B cell (primary cell): ENCODE data around the gene SDCCAG8. TPM values are rescaled to one million over a fixed set of nuclear protein-coding genes. Genes with fewer than 3 reads are reported as not detected.

Experiments
- ATAC-seq: fragments of 200-7000 bp; cut with Tn5 transposase; one replicate; pipeline ENCODE4 v1.10.0; 2021; ENCODE audit warnings: low read depth, mild to moderate bottlenecking, moderate number of reproducible peaks, moderate library complexity
- CTCF ChIA-PET: fragments of 350-600 bp; sonication (Branson Sonifier 250); formaldehyde crosslinking; loops from one replicate; lab custom pipeline; 2021; ENCODE audit warnings: antibody characterized with exemption, inconsistent platforms; lab: Charles Lee
- POLR2A ChIA-PET: fragments of 350-600 bp; sonication (Branson Sonifier 250); formaldehyde crosslinking; loops from one replicate; lab custom pipeline; 2021; ENCODE audit warnings: antibody characterized with exemption; lab: Charles Lee
- DNase-seq: peaks from one replicate; pipeline ENCODE4 v3.0.0; 2013
- H2AFZ ChIP-seq: 2 replicates; pipeline ENCODE4 v1.6.1; 2012; ENCODE audit warnings: mild to moderate bottlenecking, low read depth, low read length; ENCODE audit not compliant: insufficient read depth, poor library complexity, severe bottlenecking
- H3K27ac ChIP-seq, 2 donors: 1 replicate in 1 of 2; 2 replicates in 1 of 2; pipeline ENCODE4 v1.5.1; 2012 to 2013; ENCODE audit warnings: low read length in 2 of 2, mild to moderate bottlenecking in 2 of 2, moderate library complexity in 1 of 2
- H3K27me3 ChIP-seq, 4 experiments: fragments of 200-600 bp in 1 of 4; sonication (generic) in 1 of 4; replicated peaks in 1 of 4; 1 replicate in 2 of 4; 2 replicates in 2 of 4; pipeline versions ENCODE4 v1.6.1 to v1.7.0; 2013 to 2016; ENCODE audit warnings: low read length in 3 of 4, mild to moderate bottlenecking in 2 of 4, mixed read lengths in 1 of 4, moderate library complexity in 1 of 4; ENCODE audit not compliant: insufficient read depth in 4 of 4, control insufficient read depth in 3 of 4; ENCODE audit errors: control extremely low read depth in 1 of 4
- H3K36me3 ChIP-seq, 2 experiments: replicated peaks in 1 of 2; 1 replicate in 1 of 2; 2 replicates in 1 of 2; pipeline versions ENCODE4 v1.6.1 to v1.7.1; 2013; ENCODE audit warnings: low read length in 1 of 2; ENCODE audit not compliant: insufficient read depth in 2 of 2, control insufficient read depth in 1 of 2; ENCODE audit errors: control extremely low read depth in 1 of 2, extremely low read depth in 1 of 2
- H3K4me1 ChIP-seq, 2 donors: fragments of 200-600 bp in 1 of 2; sonication (generic) in 1 of 2; 1 replicate in 1 of 2; 2 replicates in 1 of 2; pipeline versions ENCODE4 v1.5.1 to v1.6.1; 2013 to 2017; ENCODE audit warnings: low read length in 2 of 2; ENCODE audit not compliant: control insufficient read depth in 2 of 2, insufficient read depth in 2 of 2
- H3K4me2 ChIP-seq: replicated peaks from 2 replicates; pipeline ENCODE3; 2012; ENCODE audit warnings: mild to moderate bottlenecking, low read depth, low read length; ENCODE audit not compliant: poor library complexity, severe bottlenecking
- H3K4me3 ChIP-seq, 5 experiments: fragments of 200-600 bp in 1 of 5; sonication (generic) in 1 of 5; 1 replicate in 3 of 5; 2 replicates in 2 of 5; pipeline versions ENCODE4 v1.5.1 to v1.7.0; 2011 to 2016; ENCODE audit warnings: low read length in 4 of 5, mild to moderate bottlenecking in 4 of 5, low read depth in 2 of 5, control low read depth in 1 of 5, moderate library complexity in 1 of 5; ENCODE audit not compliant: insufficient read depth in 1 of 5; ENCODE audit errors: control extremely low read depth in 1 of 5, extremely low read depth in 1 of 5
- H3K79me2 ChIP-seq: fragments of 200-600 bp; sonication (generic); one replicate; pipeline ENCODE4 v1.6.0; 2016; ENCODE audit warnings: low read length; ENCODE audit not compliant: control insufficient read depth, insufficient read depth
- H3K9ac ChIP-seq: fragments of 200-600 bp; sonication (generic); 2 replicates; pipeline ENCODE4 v1.6.1; 2017; ENCODE audit warnings: mild to moderate bottlenecking, low read length, moderate library complexity
- H3K9me3 ChIP-seq, 3 donors: one replicate each; pipeline versions ENCODE4 v1.6.1 to v1.7.1; 2013; ENCODE audit warnings: low read length in 2 of 3; ENCODE audit not compliant: control insufficient read depth in 2 of 3, insufficient read depth in 1 of 3; ENCODE audit errors: control extremely low read depth in 1 of 3
- H4K20me1 ChIP-seq: 2 replicates; pipeline ENCODE4 v1.6.0; 2012; ENCODE audit warnings: mild to moderate bottlenecking, low read length; ENCODE audit not compliant: insufficient read depth, control insufficient read depth, poor library complexity, severe bottlenecking
- H3K27ac Mint-ChIP-seq: one replicate; pipeline ENCODE4 v1.8.0; 2021; ENCODE audit warnings: mixed read lengths
- H3K27me3 Mint-ChIP-seq: one replicate; pipeline ENCODE4 v1.8.0; 2021; ENCODE audit warnings: mixed read lengths
- H3K4me1 Mint-ChIP-seq: one replicate; pipeline ENCODE4 v1.8.0; 2021; ENCODE audit warnings: mixed read lengths
- H3K4me3 Mint-ChIP-seq: one replicate; pipeline ENCODE4 v1.8.0; 2021; ENCODE audit warnings: mixed read lengths
- H3K9me3 Mint-ChIP-seq: one replicate; pipeline ENCODE4 v1.8.0; 2022; ENCODE audit warnings: mixed read lengths; ENCODE audit not compliant: insufficient read depth
- CTCF ChIP-seq: fragments of 200-600 bp; IDR thresholded peaks from one replicate; pipeline ENCODE4 v1.8.0; 2022; ENCODE audit warnings: antibody characterized with exemption, mild to moderate bottlenecking
- EZH2 ChIP-seq: IDR thresholded peaks from 2 replicates; pipeline ENCODE4 v1.6.1; 2012; ENCODE audit warnings: borderline replicate concordance, low read depth, mild to moderate bottlenecking, moderate library complexity, low read length; ENCODE audit not compliant: insufficient read depth, poor library complexity, severe bottlenecking
- WGBS: methylation state at CpG from one replicate; pipeline ENCODE4 v1.1.5; 2013; ENCODE audit warnings: missing lambda C conversion rate; ENCODE audit not compliant: insufficient coverage; 5-methylcytosine and 5-hydroxymethylcytosine counted together
- intact Hi-C: fragments of 100-400 bp; cut with micrococcal nuclease; formaldehyde crosslinking; loops from one replicate; pipeline ENCODE4 v1.10.0; 2022
- polyA plus RNA-seq: library from polyadenylated mRNA; depleted of rRNA; stranded (reverse); fragments of >200 nt; gene quantifications from 2 replicates; pipeline ENCODE4 v1.2.3, GENCODE V29; 2012
- total RNA-seq, 2 donors: library from RNA; stranded (reverse); fragments of 120-200 nt in 1 of 2; gene quantifications; 1 replicate in 1 of 2; 2 replicates in 1 of 2; pipeline versions ENCODE4 v1.2.3 to v1.2.4, GENCODE V29; 2013 to 2022

The SDCCAG8 gene
- total and polyA plus RNA-seq, 2 donors (not counting 1 experiment from before 2014, with no cell fraction given) = 37.1 to 60.7 TPM

- WGBS = 88% methylated on average over 4 of the region's 14 CpGs
- H3K79me2 ChIP-seq = no peaks in the 10 kb centered on the region
- TF ChIP-seq EZH2 (no peak), CTCF (no peak)
- peaks cover 0 to 3% (median 0%) of the 10 kb centered on the region in 3 donors for H3K9me3 ChIP-seq
- ChIA-PET POLR2A (interaction anchor here (0.7 kb wide), 1 partner anchor 94 kb away, joined by 4 read pairs; no protein-coding TSS in a partner anchor), CTCF (interaction anchor here (1.1 kb wide), 1 partner anchor 149 kb away, joined by 3 read pairs; no protein-coding TSS in a partner anchor)
- no peak overlapping the region for H3K4me3 ChIP-seq
- H3K4me2 ChIP-seq = no peak overlapping the region
- no peak overlapping the region for H3K27ac ChIP-seq
- no peak overlapping the region for H3K9ac ChIP-seq
- H2AFZ ChIP-seq = no peak overlapping the region
- Mint-ChIP-seq H3K4me1 (peaks cover 8% of the 10 kb centered on the region), H3K27me3 (no peaks in the 10 kb centered on the region), H3K9me3 (no peaks in the 10 kb centered on the region), H3K4me3 (no peak overlapping the region), H3K27ac (no peak overlapping the region)
- H3K4me1 ChIP-seq = peaks cover 9 to 12% of the 10 kb centered on the region in 2 donors
- H3K36me3 ChIP-seq = peaks cover 0 to 16% of the 10 kb centered on the region in 2 experiments
- DNase-seq (no peak), ATAC-seq (no peak)
- H4K20me1 ChIP-seq = no peaks in the 10 kb centered on the region
- no peaks in the 10 kb centered on the region for H3K27me3 ChIP-seq
- intact Hi-C loops = no loop called here
Measured at GRCh38 chr1:243493156-243494129, 237.6 kb downstream of the SDCCAG8 start.
